Smooth muscle cell (in vitro differentiated cells): ENCODE data around the gene SMYD3. TPM values are rescaled to one million over a fixed set of nuclear protein-coding genes. Genes with fewer than 3 reads are reported as not detected.

Experiments
- DNase-seq: peaks from one replicate; lab custom pipeline; 2025; ENCODE audit not compliant: unreplicated experiment; lab: John Stamatoyannopoulos, UW
- H2AFZ ChIP-seq: fragments of 200-600 bp; sonication (generic); 2 replicates; pipeline ENCODE4 v1.6.0; 2016; ENCODE audit warnings: antibody characterized with exemption, low read depth, mild to moderate bottlenecking
- H3F3A ChIP-seq: fragments of 200-600 bp; sonication (generic); 2 replicates; pipeline ENCODE4 v1.6.0; 2017; ENCODE audit warnings: antibody characterized with exemption, low read depth
- H3K27ac ChIP-seq: fragments of 200-600 bp; sonication (generic); 2 replicates; pipeline ENCODE4 v1.5.1; 2016; ENCODE audit warnings: low read depth, mild to moderate bottlenecking
- H3K27me3 ChIP-seq: fragments of 200-600 bp; sonication (generic); 2 replicates; pipeline ENCODE4 v1.6.1; 2016; ENCODE audit warnings: low read depth, mild to moderate bottlenecking
- H3K36me3 ChIP-seq: fragments of 200-600 bp; sonication (generic); 2 replicates; pipeline ENCODE4 v1.5.1; 2016; ENCODE audit warnings: low read depth
- H3K4me1 ChIP-seq: fragments of 200-600 bp; sonication (generic); 2 replicates; pipeline ENCODE4 v1.5.1; 2016; ENCODE audit warnings: low read depth
- H3K4me2 ChIP-seq: fragments of 200-600 bp; sonication (generic); 2 replicates; pipeline ENCODE4 v1.6.0; 2016; ENCODE audit warnings: mild to moderate bottlenecking
- H3K4me3 ChIP-seq: fragments of 200-600 bp; sonication (generic); 2 replicates; pipeline ENCODE4 v1.5.1; 2016; ENCODE audit warnings: mild to moderate bottlenecking
- H3K79me2 ChIP-seq: fragments of 200-600 bp; sonication (generic); 2 replicates; pipeline ENCODE4 v1.6.0; 2016; ENCODE audit warnings: low read depth, mild to moderate bottlenecking
- H3K9ac ChIP-seq: fragments of 200-600 bp; sonication (generic); 2 replicates; pipeline ENCODE4 v1.6.0; 2016; ENCODE audit warnings: low read depth
- H3K9me3 ChIP-seq: fragments of 200-600 bp; sonication (generic); replicated peaks from 2 replicates; pipeline ENCODE4 v1.5.1; 2016; ENCODE audit warnings: low read depth
- H4K20me1 ChIP-seq: fragments of 200-600 bp; sonication (generic); 2 replicates; pipeline ENCODE4 v1.6.0; 2016; ENCODE audit warnings: low read depth
- WGBS: methylation state at CpG from one replicate; pipeline ENCODE4 v1.1.7; 2016; ENCODE audit warnings: low lambda C conversion rate; 5-methylcytosine and 5-hydroxymethylcytosine counted together
- polyA plus RNA-seq: library from polyadenylated mRNA; unstranded; fragments of >200 nt; fragmentation: Nextera tagmentation; extraction: Ambion mirVana; gene quantifications from 2 replicates; pipeline ENCODE4 v1.2.1, GENCODE V29; 2016
- total RNA-seq: library from RNA; depleted of rRNA; stranded (reverse); fragments of >200 nt; gene quantifications from 2 replicates; pipeline ENCODE4 v1.2.3, GENCODE V29; 2014
- TF ChIP-seq, protein P1 (sequence below): fragments of 200-600 bp; sonication (generic); IDR thresholded peaks from 2 replicates; pipeline ENCODE4 v1.5.1; 2017; ENCODE audit warnings: borderline replicate concordance, mild to moderate bottlenecking, antibody characterized with exemption; ENCODE audit not compliant: insufficient read depth, poor library complexity, severe bottlenecking

SMYD3 gene
- total and polyA plus RNA-seq, 2 experiments from 2014 or later: 162 to 301 TPM

DNA sequence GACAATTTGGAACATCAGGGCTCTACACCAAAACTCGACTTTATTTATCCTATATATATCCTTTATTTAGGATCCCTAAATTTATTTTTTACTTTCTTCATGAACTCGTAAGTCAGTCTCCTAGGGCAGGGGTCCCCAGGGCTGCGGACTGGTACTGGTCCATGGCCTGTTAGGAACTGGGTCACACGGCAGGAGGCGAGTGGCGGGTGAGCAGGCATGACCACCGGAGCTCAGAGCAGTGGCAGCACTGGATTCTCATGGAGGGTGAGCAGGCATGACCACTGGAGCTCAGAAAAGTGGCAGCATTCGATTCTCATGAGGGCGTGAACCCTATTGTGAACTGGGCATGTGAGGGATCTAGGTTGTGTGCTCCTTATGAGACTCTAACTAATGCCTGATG is 427.0 kb downstream of the SMYD3 start:
- Histone ChIP-seq H3K4me3 (no peak overlapping the region), H2AFZ (no peak overlapping the region), H3K79me2 (no peaks in the 10 kb centered on the region), H3K4me1 (peaks cover 4% of the 10 kb centered on the region), H3K27me3 (no peaks in the 10 kb centered on the region), H3K9me3 (no peaks in the 10 kb centered on the region), H3K27ac (no peak overlapping the region), H3K36me3 (no peaks in the 10 kb centered on the region), H3K9ac (no peak overlapping the region), H4K20me1 (no peaks in the 10 kb centered on the region), H3K4me2 (no peak overlapping the region), H3F3A (no peaks in the 10 kb centered on the region)
- DNase-seq: no peak
- TF ChIP-seq, protein P1, sequence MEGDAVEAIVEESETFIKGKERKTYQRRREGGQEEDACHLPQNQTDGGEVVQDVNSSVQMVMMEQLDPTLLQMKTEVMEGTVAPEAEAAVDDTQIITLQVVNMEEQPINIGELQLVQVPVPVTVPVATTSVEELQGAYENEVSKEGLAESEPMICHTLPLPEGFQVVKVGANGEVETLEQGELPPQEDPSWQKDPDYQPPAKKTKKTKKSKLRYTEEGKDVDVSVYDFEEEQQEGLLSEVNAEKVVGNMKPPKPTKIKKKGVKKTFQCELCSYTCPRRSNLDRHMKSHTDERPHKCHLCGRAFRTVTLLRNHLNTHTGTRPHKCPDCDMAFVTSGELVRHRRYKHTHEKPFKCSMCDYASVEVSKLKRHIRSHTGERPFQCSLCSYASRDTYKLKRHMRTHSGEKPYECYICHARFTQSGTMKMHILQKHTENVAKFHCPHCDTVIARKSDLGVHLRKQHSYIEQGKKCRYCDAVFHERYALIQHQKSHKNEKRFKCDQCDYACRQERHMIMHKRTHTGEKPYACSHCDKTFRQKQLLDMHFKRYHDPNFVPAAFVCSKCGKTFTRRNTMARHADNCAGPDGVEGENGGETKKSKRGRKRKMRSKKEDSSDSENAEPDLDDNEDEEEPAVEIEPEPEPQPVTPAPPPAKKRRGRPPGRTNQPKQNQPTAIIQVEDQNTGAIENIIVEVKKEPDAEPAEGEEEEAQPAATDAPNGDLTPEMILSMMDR: no peak
- over 99% methylated on average over 9 of the region's 9 CpGs for WGBS

DNA sequence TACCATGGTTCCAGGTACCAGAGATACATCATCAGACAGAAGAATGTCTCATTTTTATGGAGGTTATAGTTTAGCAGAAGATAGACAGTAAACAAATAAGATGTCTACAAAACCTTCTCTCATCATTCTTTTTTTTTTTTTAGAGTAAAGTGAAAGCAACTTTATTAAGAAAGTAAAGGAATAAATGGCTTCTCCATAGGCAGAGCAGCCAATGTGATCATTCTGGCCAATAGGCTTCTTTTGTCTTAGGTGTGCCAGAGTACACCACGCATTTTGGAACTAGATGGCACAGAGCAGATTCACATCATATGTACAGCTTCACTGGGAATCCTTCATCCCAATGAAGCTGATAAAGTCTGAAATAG is 428.2 kb downstream of the SMYD3 start:
- no peaks in the 10 kb centered on the region for H3K9me3 ChIP-seq
- H3F3A ChIP-seq: no peaks in the 10 kb centered on the region
- H3K36me3 ChIP-seq: no peaks in the 10 kb centered on the region
- no peaks in the 10 kb centered on the region for H3K27me3 ChIP-seq
- TF ChIP-seq, protein P1: no peak
- H3K27ac ChIP-seq: no peak overlapping the region
- H3K4me3 ChIP-seq: no peak overlapping the region
- no peaks in the 10 kb centered on the region for H3K79me2 ChIP-seq
- H3K4me2 ChIP-seq: no peak overlapping the region
- no peaks in the 10 kb centered on the region for H4K20me1 ChIP-seq
- H2AFZ ChIP-seq: no peak overlapping the region
- WGBS: 100% methylated on average over 1 of the region's 1 CpG
- H3K9ac ChIP-seq: no peak overlapping the region
- H3K4me1 ChIP-seq: peaks cover 4% of the 10 kb centered on the region
- no peak for DNase-seq

DNA sequence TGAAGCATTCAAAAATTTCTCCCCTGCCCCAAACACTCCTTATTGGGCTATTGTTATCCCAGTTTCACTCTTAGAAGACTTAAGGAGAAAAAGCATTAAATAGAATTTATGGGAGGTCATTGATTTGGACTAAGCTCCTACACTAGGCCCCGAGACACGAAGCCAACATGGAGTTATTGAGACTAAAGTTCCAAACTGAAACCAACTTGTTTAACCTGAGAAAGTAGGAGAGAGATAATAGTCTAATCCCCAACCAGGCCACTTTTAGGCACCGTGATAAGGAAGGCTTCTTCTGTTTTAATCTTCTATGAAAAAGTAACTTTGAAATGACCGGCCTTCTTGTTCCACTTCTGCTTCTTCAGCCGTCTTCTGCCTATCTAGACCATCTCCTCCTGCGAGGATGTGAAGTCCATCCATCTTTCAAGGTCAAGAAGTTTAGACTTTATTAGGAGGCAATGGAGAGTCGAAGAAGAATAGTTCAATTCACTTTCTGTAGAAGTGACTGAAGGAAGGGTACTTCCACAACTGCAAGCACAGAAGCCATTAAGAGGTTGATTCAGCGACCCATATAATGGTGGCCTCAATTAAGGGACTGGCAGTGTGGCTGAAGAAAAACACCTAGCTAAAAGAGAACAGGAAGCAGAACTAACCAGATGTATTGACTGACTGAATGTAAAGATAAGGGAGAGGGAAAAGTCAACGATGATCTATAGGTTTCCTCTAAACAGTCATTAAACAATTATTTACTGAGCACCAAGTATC is 428.8 kb downstream of the SMYD3 start:
- Histone ChIP-seq H3K9ac (no peak overlapping the region), H3K36me3 (no peaks in the 10 kb centered on the region), H3K4me3 (no peak overlapping the region), H3K4me2 (no peak overlapping the region), H3K27me3 (no peaks in the 10 kb centered on the region), H3F3A (no peaks in the 10 kb centered on the region), H2AFZ (no peak overlapping the region), H3K9me3 (no peaks in the 10 kb centered on the region), H3K79me2 (no peaks in the 10 kb centered on the region), H4K20me1 (no peaks in the 10 kb centered on the region), H3K4me1 (peaks cover 4% of the 10 kb centered on the region), H3K27ac (no peak overlapping the region)
- DNase-seq: no peak
- TF ChIP-seq, protein P1: no peak
- WGBS: 87% methylated on average over 9 of the region's 9 CpGs

DNA sequence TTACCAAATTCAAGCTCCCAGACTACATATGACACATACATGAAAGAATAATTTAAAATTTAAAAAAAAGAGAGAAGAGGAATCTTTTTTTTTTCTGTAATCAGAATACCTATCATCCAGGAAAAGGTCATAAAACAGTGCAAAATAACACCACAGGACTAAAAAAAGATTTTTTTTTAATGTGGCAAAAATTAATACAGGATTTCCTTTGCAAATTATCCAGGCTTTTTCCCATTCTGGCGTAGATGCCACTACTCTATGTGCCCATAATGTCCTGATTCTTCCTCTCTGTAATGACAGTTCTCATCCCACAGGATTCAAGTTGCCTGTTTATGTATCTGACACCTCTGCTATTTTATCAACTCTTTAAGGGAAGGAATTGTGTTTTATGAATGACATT is 429.6 kb downstream of the SMYD3 start:
- no peaks in the 10 kb centered on the region for H3K79me2 ChIP-seq
- H3K4me1 ChIP-seq: peaks cover 4% of the 10 kb centered on the region
- no peak overlapping the region for H3K4me2 ChIP-seq
- no peak overlapping the region for H2AFZ ChIP-seq
- no peak for DNase-seq
- TF ChIP-seq, protein P1: no peak
- H3K9me3 ChIP-seq: no peaks in the 10 kb centered on the region
- WGBS: 92% methylated on average over 1 of the region's 1 CpG
- no peaks in the 10 kb centered on the region for H3K36me3 ChIP-seq
- no peak overlapping the region for H3K9ac ChIP-seq
- H3K4me3 ChIP-seq: no peak overlapping the region
- no peak overlapping the region for H3K27ac ChIP-seq
- H3F3A ChIP-seq: no peaks in the 10 kb centered on the region
- H3K27me3 ChIP-seq: no peaks in the 10 kb centered on the region
- H4K20me1 ChIP-seq: no peaks in the 10 kb centered on the region
